ENCODE results near the gene SRP14. TPM values are rescaled to one million over a fixed set of nuclear protein-coding genes. Genes with fewer than 3 reads are reported as not detected.
"Not testable (repeated sequence)": the region's sequence is repeated elsewhere in the genome, so short reads cannot be mapped to it uniquely, and the experiment has no call there.

Gene SRP14
- total RNA-seq, 1 experiment from 2014 or later: 274 TPM

GRCh38 chr15:39998511-39999077 lies 40.4 kb downstream of the SRP14 start:
- H3K36me3 ChIP-seq (ENCODE audit: insufficient read depth, low read length, poor library complexity, severe bottlenecking): peaks cover 12% of the 10 kb centered on the region
- no peaks in the 10 kb centered on the region for H3K27me3 ChIP-seq (replicated peaks; ENCODE audit: insufficient read depth, low read depth, low read length, poor library complexity)
- CTCF ChIA-PET: interaction anchor here (0.6 kb wide), 1 partner anchor 209 kb away, joined by 3 read pairs; no protein-coding TSS in a partner anchor
- peaks cover 13% of the 10 kb centered on the region for H3K4me1 ChIP-seq (ENCODE audit: insufficient read depth, low read length, poor library complexity, severe bottlenecking)
- DNase-seq (ENCODE audit: low spot score): peak; percentile 13
- no peaks in the 10 kb centered on the region for H3K9me3 ChIP-seq (ENCODE audit: low read depth, low read length, poor library complexity, severe bottlenecking)
- intact Hi-C loops (cut with micrococcal nuclease; ENCODE audit: unreplicated experiment): no loop called here
- H3K27ac ChIP-seq (ENCODE audit: low read depth, low read length, poor library complexity, severe bottlenecking): no peak overlapping the region
- BruUV-seq (replicated peaks): no TSS peak
- H3K4me3 ChIP-seq (ENCODE audit: low read depth, low read length, poor library complexity, severe bottlenecking): no peak overlapping the region
- POLR2A ChIA-PET (ENCODE audit: low non-redundant PET): no interaction called here
- TF ChIP-seq CTCF (conservative IDR thresholded peaks at IDR 0.05; ENCODE audit: low read depth, low read length) (no peak), EZH2 (IDR thresholded peaks at IDR 0.05; ENCODE audit: borderline replicate concordance, low read depth, low read length, poor library complexity, severe bottlenecking) (no peak)

- intact Hi-C loops (cut with micrococcal nuclease; ENCODE audit: unreplicated experiment): no loop called here
- Histone ChIP-seq H3K9me3 (ENCODE audit: low read depth, low read length, poor library complexity, severe bottlenecking) (no peaks in the 10 kb centered on the region), H3K4me1 (ENCODE audit: insufficient read depth, low read length, poor library complexity, severe bottlenecking) (peaks cover 13% of the 10 kb centered on the region), H3K4me3 (ENCODE audit: low read depth, low read length, poor library complexity, severe bottlenecking) (no peak overlapping the region), H3K27ac (ENCODE audit: low read depth, low read length, poor library complexity, severe bottlenecking) (no peak overlapping the region), H3K27me3 (replicated peaks; ENCODE audit: insufficient read depth, low read depth, low read length, poor library complexity) (no peaks in the 10 kb centered on the region), H3K36me3 (ENCODE audit: insufficient read depth, low read length, poor library complexity, severe bottlenecking) (peaks cover 9% of the 10 kb centered on the region)
- ChIA-PET POLR2A (ENCODE audit: low non-redundant PET) (no interaction called here), CTCF (no interaction called here)
- no TSS peak for BruUV-seq (replicated peaks)
- TF ChIP-seq CTCF (conservative IDR thresholded peaks at IDR 0.05; ENCODE audit: low read depth, low read length) (no peak), EZH2 (IDR thresholded peaks at IDR 0.05; ENCODE audit: borderline replicate concordance, low read depth, low read length, poor library complexity, severe bottlenecking) (no peak)
- no peak for DNase-seq (ENCODE audit: low spot score)
Observed at GRCh38 chr15:39997639-39998038, 41.3 kb downstream of the SRP14 start.

GRCh38 chr15:39997031-39997430 lies 42.0 kb downstream of the SRP14 start:
- H3K4me1 ChIP-seq (ENCODE audit: insufficient read depth, low read length, poor library complexity, severe bottlenecking): peaks cover 13% of the 10 kb centered on the region
- no peaks in the 10 kb centered on the region for H3K9me3 ChIP-seq (ENCODE audit: low read depth, low read length, poor library complexity, severe bottlenecking)
- POLR2A ChIA-PET (ENCODE audit: low non-redundant PET): no interaction called here
- H3K36me3 ChIP-seq (ENCODE audit: insufficient read depth, low read length, poor library complexity, severe bottlenecking): peaks cover 13% of the 10 kb centered on the region
- intact Hi-C loops (cut with micrococcal nuclease; ENCODE audit: unreplicated experiment): no loop called here
- CTCF ChIA-PET: no interaction called here
- TF ChIP-seq EZH2 (IDR thresholded peaks at IDR 0.05; ENCODE audit: borderline replicate concordance, low read depth, low read length, poor library complexity, severe bottlenecking) (no peak), CTCF (conservative IDR thresholded peaks at IDR 0.05; ENCODE audit: low read depth, low read length) (no peak)
- no peaks in the 10 kb centered on the region for H3K27me3 ChIP-seq (replicated peaks; ENCODE audit: insufficient read depth, low read depth, low read length, poor library complexity)
- no peak for DNase-seq (ENCODE audit: low spot score)
- BruUV-seq (replicated peaks): no TSS peak
- no peak overlapping the region for H3K4me3 ChIP-seq (ENCODE audit: low read depth, low read length, poor library complexity, severe bottlenecking)
- H3K27ac ChIP-seq (ENCODE audit: low read depth, low read length, poor library complexity, severe bottlenecking): no peak overlapping the region

GRCh38 chr15:39996228-39996627 lies 42.8 kb downstream of the SRP14 start:
- CTCF ChIA-PET; BruUV-seq (replicated peaks): not testable (repeated sequence)

GRCh38 chr15:39992953-39993352 lies 46.0 kb downstream of the SRP14 start:
- POLR2A ChIA-PET (ENCODE audit: low non-redundant PET): interaction anchor here (0.5 kb wide), 1 partner anchor 84 kb away, joined by 13 read pairs; no protein-coding TSS in a partner anchor
- H3K27ac ChIP-seq (ENCODE audit: low read depth, low read length, poor library complexity, severe bottlenecking); H3K4me1 ChIP-seq (ENCODE audit: insufficient read depth, low read length, poor library complexity, severe bottlenecking); intact Hi-C loops (cut with micrococcal nuclease; ENCODE audit: unreplicated experiment); CTCF ChIA-PET; H3K27me3 ChIP-seq (replicated peaks; ENCODE audit: insufficient read depth, low read depth, low read length, poor library complexity); BruUV-seq (replicated peaks); H3K4me3 ChIP-seq (ENCODE audit: low read depth, low read length, poor library complexity, severe bottlenecking); DNase-seq (ENCODE audit: low spot score); H3K9me3 ChIP-seq (ENCODE audit: low read depth, low read length, poor library complexity, severe bottlenecking): not testable (repeated sequence)
- peaks cover 23% of the 10 kb centered on the region for H3K36me3 ChIP-seq (ENCODE audit: insufficient read depth, low read length, poor library complexity, severe bottlenecking)

More at GRCh38 chr15:39996228-39996627, 42.8 kb downstream of the SRP14 start:
- H3K9me3 ChIP-seq (ENCODE audit: low read depth, low read length, poor library complexity, severe bottlenecking); H3K27me3 ChIP-seq (replicated peaks; ENCODE audit: insufficient read depth, low read depth, low read length, poor library complexity); H3K27ac ChIP-seq (ENCODE audit: low read depth, low read length, poor library complexity, severe bottlenecking); intact Hi-C loops (cut with micrococcal nuclease; ENCODE audit: unreplicated experiment); POLR2A ChIA-PET (ENCODE audit: low non-redundant PET); H3K4me3 ChIP-seq (ENCODE audit: low read depth, low read length, poor library complexity, severe bottlenecking); DNase-seq (ENCODE audit: low spot score): not testable (repeated sequence)
- Histone ChIP-seq H3K36me3 (ENCODE audit: insufficient read depth, low read length, poor library complexity, severe bottlenecking) (peaks cover 16% of the 10 kb centered on the region), H3K4me1 (ENCODE audit: insufficient read depth, low read length, poor library complexity, severe bottlenecking) (peaks cover 13% of the 10 kb centered on the region)

Data from A673 (cell line).